Nephron (organoid): ENCODE measurements around the gene RBM45.
A peak's percentile ranks its signal among the peaks of the same experiment; 100 is the strongest.
"Not testable (repeated sequence)": the region's sequence is repeated elsewhere in the genome, so short reads cannot be mapped to it uniquely, and the experiment has no call there.

ENCODE experiments used
- H3K27ac Mint-ChIP-seq, 3 experiments: 2 replicates each; pipeline ENCODE4 v1.8.0; 2020; ENCODE audit warnings: mixed read lengths in 3 of 3, mild to moderate bottlenecking in 2 of 3, moderate library complexity in 1 of 3
- H3K27me3 Mint-ChIP-seq: 2 replicates; pipeline ENCODE4 v1.8.0; 2021; ENCODE audit warnings: low read depth, mild to moderate bottlenecking, moderate library complexity, mixed read lengths
- H3K36me3 Mint-ChIP-seq: 2 replicates; pipeline ENCODE4 v1.8.0; 2020; ENCODE audit warnings: low read depth, mixed read lengths
- H3K4me1 Mint-ChIP-seq: 2 replicates; pipeline ENCODE4 v1.8.0; 2020; ENCODE audit warnings: mixed read lengths
- H3K4me3 Mint-ChIP-seq, 3 experiments: 2 replicates each; pipeline ENCODE4 v1.8.0; 2020; ENCODE audit warnings: mild to moderate bottlenecking in 3 of 3, mixed read lengths in 3 of 3, moderate library complexity in 2 of 3
- H3K9me3 Mint-ChIP-seq: 2 replicates; pipeline ENCODE4 v1.8.0; 2020; ENCODE audit warnings: mixed read lengths
- CTCF ChIP-seq, 3 experiments: fragments of 200-600 bp; sonication (generic); IDR thresholded peaks; one replicate each; pipeline ENCODE4 v1.5.0; 2021; ENCODE audit warnings: antibody characterized with exemption in 3 of 3; ENCODE audit not compliant: unreplicated experiment in 3 of 3

Gene RBM45

GRCh38 chr2:178143481-178143880 lies 31.2 kb downstream of the RBM45 start:
- H3K4me1 Mint-ChIP-seq = peaks cover 10% of the 10 kb centered on the region
- no peaks in the 10 kb centered on the region for H3K36me3 Mint-ChIP-seq
- H3K27ac Mint-ChIP-seq = no peak overlapping the region
- H3K9me3 Mint-ChIP-seq = no peaks in the 10 kb centered on the region
- no peak overlapping the region for H3K4me3 Mint-ChIP-seq
- TF ChIP-seq CTCF (IDR thresholded peaks at IDR 0.05; ENCODE audit: unreplicated experiment in 3 of 3) = no peak
- H3K27me3 Mint-ChIP-seq = no peaks in the 10 kb centered on the region

- H3K4me1 Mint-ChIP-seq = no peaks in the 10 kb centered on the region
Observed at GRCh38 chr2:178152033-178152432, 39.8 kb downstream of the RBM45 start.

GRCh38 chr2:178152542-178152941 lies 40.3 kb downstream of the RBM45 start:
- TF ChIP-seq CTCF (IDR thresholded peaks at IDR 0.05; ENCODE audit: unreplicated experiment in 3 of 3) = no peak
- Mint-ChIP-seq H3K27me3 (peaks cover 4% of the 10 kb centered on the region), H3K27ac (peak overlapping the region; percentile 22 to 71 (median 66)), H3K9me3 (peaks cover 13% of the 10 kb centered on the region), H3K4me1 (no peaks in the 10 kb centered on the region), H3K36me3 (no peaks in the 10 kb centered on the region), H3K4me3 (no peak overlapping the region)

More at GRCh38 chr2:178152033-178152432, 39.8 kb downstream of the RBM45 start:
- no peak for TF ChIP-seq CTCF (IDR thresholded peaks at IDR 0.05; ENCODE audit: unreplicated experiment in 3 of 3)
- Mint-ChIP-seq H3K9me3 (peaks cover 13% of the 10 kb centered on the region), H3K36me3 (no peaks in the 10 kb centered on the region), H3K4me3 (no peak overlapping the region), H3K27me3 (peaks cover 4% of the 10 kb centered on the region), H3K27ac (peak overlapping the region; percentile 22 to 71 (median 66))

- Mint-ChIP-seq H3K27me3 (peaks cover 4% of the 10 kb centered on the region), H3K9me3 (peaks cover 13% of the 10 kb centered on the region), H3K36me3 (no peaks in the 10 kb centered on the region), H3K27ac (peak overlapping the region in 1 of 3 experiments; percentile 25), H3K4me3 (no peak overlapping the region), H3K4me1 (no peaks in the 10 kb centered on the region)
- TF ChIP-seq CTCF (IDR thresholded peaks at IDR 0.05; ENCODE audit: unreplicated experiment in 3 of 3) = no peak
Observed at GRCh38 chr2:178152977-178153376, 40.7 kb downstream of the RBM45 start.

GRCh38 chr2:178153878-178154277 lies 41.6 kb downstream of the RBM45 start:
- H3K4me1 Mint-ChIP-seq, H3K4me3 Mint-ChIP-seq, H3K27me3 Mint-ChIP-seq, H3K27ac Mint-ChIP-seq, H3K36me3 Mint-ChIP-seq: not testable (repeated sequence)
- peaks cover 13% of the 10 kb centered on the region for H3K9me3 Mint-ChIP-seq

- H3K4me1 Mint-ChIP-seq = no peaks in the 10 kb centered on the region
- no peaks in the 10 kb centered on the region for H3K27me3 Mint-ChIP-seq
- no peaks in the 10 kb centered on the region for H3K36me3 Mint-ChIP-seq
- H3K9me3 Mint-ChIP-seq = peaks cover 13% of the 10 kb centered on the region
- no peak for TF ChIP-seq CTCF (IDR thresholded peaks at IDR 0.05; ENCODE audit: unreplicated experiment in 3 of 3)
- H3K27ac Mint-ChIP-seq = no peak overlapping the region
- no peak overlapping the region for H3K4me3 Mint-ChIP-seq
Observed at GRCh38 chr2:178155524-178155923, 43.3 kb downstream of the RBM45 start.
